Psoas muscle (tissue), 8 donors: ENCODE results near the gene ELF3. TPM values are rescaled to one million over a fixed set of nuclear protein-coding genes. Genes with fewer than 3 reads are reported as not detected.

ENCODE experiments used
- ATAC-seq, 4 donors: fragments of 200-7000 bp; cut with Tn5 transposase; one replicate each; pipeline ENCODE4 v1.9.1; 2020; ENCODE audit warnings: moderate library complexity in 3 of 4, mild to moderate bottlenecking in 2 of 4
- DNase-seq, 2 donors: peaks; one replicate each; pipeline ENCODE4 v3.0.0-alpha.2; 2020
- H3K27ac ChIP-seq: fragments of 200-600 bp; one replicate; pipeline ENCODE4 v1.8.0; 2022
- H3K27me3 ChIP-seq, 3 donors: fragments of 200-600 bp in 1 of 3; one replicate each; pipeline versions ENCODE4 v1.6.1 to v1.8.0; 2013 to 2022; ENCODE audit warnings: low read length in 2 of 3, mild to moderate bottlenecking in 2 of 3, moderate library complexity in 1 of 3; ENCODE audit not compliant: insufficient read depth in 3 of 3
- H3K36me3 ChIP-seq, 2 donors: fragments of 200-600 bp in 1 of 2; one replicate each; pipeline versions ENCODE4 v1.6.1 to v1.8.0; 2013 to 2022; ENCODE audit warnings: low read depth in 1 of 2, mild to moderate bottlenecking in 1 of 2, moderate library complexity in 1 of 2; ENCODE audit not compliant: insufficient read depth in 1 of 2
- H3K4me1 ChIP-seq: fragments of 200-600 bp; one replicate; pipeline ENCODE4 v1.8.0; 2022
- H3K4me3 ChIP-seq: fragments of 200-600 bp; one replicate; pipeline ENCODE4 v1.8.0; 2022; ENCODE audit warnings: mild to moderate bottlenecking
- H3K9me3 ChIP-seq: fragments of 200-600 bp; one replicate; pipeline ENCODE4 v1.8.0; 2022
- WGBS, 3 donors: extraction: QIAGEN DNeasy Blood & Tissue Kit; methylation state at CpG; one replicate each; pipeline versions ENCODE4 v1.1.6 to v1.1.7; 2013; 5-methylcytosine and 5-hydroxymethylcytosine counted together
- intact Hi-C, 2 donors: fragments of 100-400 bp; cut with DNase I; formaldehyde crosslinking; loops; one replicate each; pipeline versions ENCODE4 v1.11.0 to v1.14.2; 2022
- polyA plus RNA-seq, 3 donors: library from polyadenylated mRNA; stranded (reverse); fragments of 200-250 nt; gene quantifications; one replicate each; pipeline ENCODE4 v1.2.3, GENCODE V29; 2013
- total RNA-seq, 4 donors: library from RNA; stranded (reverse); fragmentation: NEBNext Ultra II Directional in 2 of 4; extraction: Animal tissue kit (Norgen Biotek cat#: 25700) in 2 of 4; gene quantifications; one replicate each; pipeline versions ENCODE4 v1.2.1 to v1.2.4, GENCODE V29; 2021 to 2023
- TF ChIP-seq, protein P1 (sequence below): fragments of 200-600 bp; IDR thresholded peaks from one replicate; pipeline ENCODE4 v1.8.0; 2022; ENCODE audit warnings: antibody characterized with exemption
- donor health status: healthy with polysubstance abuse.
- donor health status: DM: no; HTN: no; CAD: no; lungs with moderate emphysema.
- donor health status: Bipolar disorder and iron deficiency.
- donor health status: healthy.
- donor health status: DM: yes; HTN: yes; CAD: no.
- donor health status: DM: no; HTN: no; CAD: no.
- donor health status: DM: no; HTN: no; CAD: no.
- donor health status: DM: yes; HTN: yes; CAD: no.

The ELF3 gene
- total and polyA plus RNA-seq, 7 donors, result 0.21 to 1.4 (median 0.42) TPM

DNA sequence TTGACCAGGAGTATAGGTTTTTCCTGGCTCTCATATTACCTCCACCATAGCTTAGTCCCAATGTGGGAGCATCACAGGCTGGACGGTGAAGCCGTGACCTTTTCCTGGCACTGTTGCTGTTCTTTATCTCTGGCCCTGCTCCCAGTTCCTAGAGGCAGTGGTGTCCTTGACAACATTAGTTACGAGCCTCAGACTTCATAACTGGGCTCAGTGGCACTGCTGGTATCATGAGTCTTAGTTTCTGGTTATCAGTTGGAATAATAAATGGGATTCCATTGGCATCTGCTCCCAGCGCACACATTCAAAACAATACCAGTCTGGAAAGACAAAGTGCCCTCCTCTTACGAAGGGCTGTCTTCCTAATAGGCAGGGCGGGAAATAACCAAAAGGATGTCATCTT is 20.0 kb upstream of the ELF3 start:
- Histone ChIP-seq H3K36me3 (peaks cover 4 to 62% of the 10 kb centered on the region in 2 donors), H3K9me3 (no peaks in the 10 kb centered on the region)

DNA sequence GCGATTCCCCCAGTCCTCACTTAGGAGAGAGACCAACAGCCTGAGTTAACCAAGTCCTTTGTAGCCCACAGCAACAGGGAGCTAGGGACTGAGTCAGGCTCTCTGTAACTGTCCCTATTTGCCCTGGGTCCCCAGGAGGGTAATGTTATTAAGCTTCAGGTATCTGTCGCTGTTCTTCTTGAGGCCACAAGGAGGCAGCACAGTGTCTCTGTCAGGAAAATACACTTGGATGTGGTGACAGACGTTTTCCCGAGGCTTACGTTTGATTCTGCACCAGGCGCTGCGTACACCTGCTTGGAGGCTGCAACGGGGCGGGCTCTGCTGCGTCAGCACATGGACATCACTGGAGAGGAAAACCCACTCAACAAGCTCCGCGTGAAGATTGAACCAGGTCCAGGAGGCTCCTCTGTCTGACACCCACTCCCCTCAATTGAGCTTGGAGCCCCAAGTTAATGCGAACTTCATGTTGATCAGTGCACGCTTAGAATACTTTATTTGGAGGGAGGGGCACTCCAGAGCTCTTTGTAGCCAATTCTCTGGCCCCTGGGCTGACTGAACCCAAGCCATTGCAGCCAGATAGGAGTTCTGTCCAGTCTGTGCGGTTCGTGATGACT is 10.7 kb upstream of the ELF3 start:
- ATAC-seq (peak; percentile 48 to 82 (median 82)), DNase-seq (no peak)
- WGBS, 3 donors, result 65 to 67% (median 66%) methylated on average over 16 of the region's 16 CpGs
- intact Hi-C loops, result no loop called here
- Histone ChIP-seq H3K9me3 (no peaks in the 10 kb centered on the region), H3K4me1 (no peaks in the 10 kb centered on the region), H3K27me3 (no peaks in the 10 kb centered on the region), H3K4me3 (no peak overlapping the region), H3K27ac (no peak overlapping the region), H3K36me3 (peaks cover 21 to 88% of the 10 kb centered on the region in 2 donors)
- TF ChIP-seq, protein P1, sequence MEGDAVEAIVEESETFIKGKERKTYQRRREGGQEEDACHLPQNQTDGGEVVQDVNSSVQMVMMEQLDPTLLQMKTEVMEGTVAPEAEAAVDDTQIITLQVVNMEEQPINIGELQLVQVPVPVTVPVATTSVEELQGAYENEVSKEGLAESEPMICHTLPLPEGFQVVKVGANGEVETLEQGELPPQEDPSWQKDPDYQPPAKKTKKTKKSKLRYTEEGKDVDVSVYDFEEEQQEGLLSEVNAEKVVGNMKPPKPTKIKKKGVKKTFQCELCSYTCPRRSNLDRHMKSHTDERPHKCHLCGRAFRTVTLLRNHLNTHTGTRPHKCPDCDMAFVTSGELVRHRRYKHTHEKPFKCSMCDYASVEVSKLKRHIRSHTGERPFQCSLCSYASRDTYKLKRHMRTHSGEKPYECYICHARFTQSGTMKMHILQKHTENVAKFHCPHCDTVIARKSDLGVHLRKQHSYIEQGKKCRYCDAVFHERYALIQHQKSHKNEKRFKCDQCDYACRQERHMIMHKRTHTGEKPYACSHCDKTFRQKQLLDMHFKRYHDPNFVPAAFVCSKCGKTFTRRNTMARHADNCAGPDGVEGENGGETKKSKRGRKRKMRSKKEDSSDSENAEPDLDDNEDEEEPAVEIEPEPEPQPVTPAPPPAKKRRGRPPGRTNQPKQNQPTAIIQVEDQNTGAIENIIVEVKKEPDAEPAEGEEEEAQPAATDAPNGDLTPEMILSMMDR, result peak; percentile 69

More for the DNA sequence above, 20.0 kb upstream of the ELF3 start:
- WGBS, 3 donors, result 48 to 56% (median 51%) methylated on average over 6 of the region's 6 CpGs
- Histone ChIP-seq H3K27me3 (no peaks in the 10 kb centered on the region), H3K4me3 (no peak overlapping the region), H3K4me1 (peaks cover 16% of the 10 kb centered on the region), H3K27ac (no peak overlapping the region)
- intact Hi-C loops, result no loop called here
- DNase-seq, result no peak
- TF ChIP-seq, protein P1, result no peak
- peak in 1 of 4 donors; percentile 31 for ATAC-seq

DNA sequence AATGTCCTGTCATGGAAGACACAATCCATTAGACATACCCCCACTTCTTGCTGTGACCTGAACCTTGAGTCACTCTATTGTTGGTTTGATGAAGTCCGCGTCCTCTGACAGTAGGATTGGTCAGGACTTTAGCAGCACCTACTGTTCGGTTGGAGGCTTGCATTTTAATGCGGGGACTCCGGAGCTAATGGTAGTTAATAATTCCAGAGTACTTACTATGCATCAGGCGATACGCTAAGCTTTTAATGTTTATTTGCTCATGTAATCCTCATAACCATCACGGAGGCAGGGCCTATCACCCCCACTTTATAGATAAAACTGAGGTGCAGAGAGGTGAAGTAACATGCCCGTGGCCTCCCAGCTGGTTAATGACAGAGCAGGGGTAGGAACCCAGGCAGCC is 7.9 kb upstream of the ELF3 start:
- TF ChIP-seq, protein P1, result no peak
- Histone ChIP-seq H3K4me1 (no peaks in the 10 kb centered on the region), H3K9me3 (no peaks in the 10 kb centered on the region), H3K36me3 (peaks cover 12 to 88% of the 10 kb centered on the region in 2 donors), H3K4me3 (no peak overlapping the region), H3K27me3 (no peaks in the 10 kb centered on the region), H3K27ac (no peak overlapping the region)
- DNase-seq (no peak), ATAC-seq (no peak)
- 78 to 88% (median 87%) methylated on average over 9 of the region's 9 CpGs for WGBS, 3 donors
- intact Hi-C loops, result no loop called here

DNA sequence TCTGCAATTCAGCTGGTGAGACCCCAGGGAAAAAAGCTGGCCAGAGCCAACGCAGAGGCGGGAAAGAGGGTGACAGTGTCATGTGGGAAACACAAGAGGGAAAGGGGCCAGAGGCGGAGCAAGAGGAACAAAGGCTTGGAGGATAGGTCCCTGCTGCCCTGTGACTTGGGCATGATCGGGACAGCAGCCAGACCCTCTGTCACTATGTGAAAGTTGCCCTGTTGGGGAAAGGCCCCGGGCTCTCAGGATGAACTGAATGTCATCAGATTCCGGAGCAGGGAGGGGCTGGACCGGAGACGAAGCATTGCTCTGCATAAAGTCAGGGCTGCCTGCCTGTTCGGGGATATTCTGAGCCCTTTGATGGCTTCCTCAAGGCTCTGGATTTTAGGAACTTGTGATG is 5.7 kb upstream of the ELF3 start:
- ATAC-seq (no peak), DNase-seq (no peak)
- H3K27ac ChIP-seq, result no peak overlapping the region
- WGBS, 3 donors, result 78 to 83% (median 81%) methylated on average over 9 of the region's 9 CpGs
- no peaks in the 10 kb centered on the region for H3K4me1 ChIP-seq
- no peak overlapping the region for H3K4me3 ChIP-seq
- H3K36me3 ChIP-seq, result peaks cover 12 to 74% of the 10 kb centered on the region in 2 donors
- intact Hi-C loops, result loop anchor here in 1 of 2 donors (5.0 kb wide), 1 partner anchor 118 kb away; the partner anchor contains the start of gene GPR37L1
- H3K9me3 ChIP-seq, result no peaks in the 10 kb centered on the region
- TF ChIP-seq, protein P1, result no peak
- H3K27me3 ChIP-seq, result no peaks in the 10 kb centered on the region

DNA sequence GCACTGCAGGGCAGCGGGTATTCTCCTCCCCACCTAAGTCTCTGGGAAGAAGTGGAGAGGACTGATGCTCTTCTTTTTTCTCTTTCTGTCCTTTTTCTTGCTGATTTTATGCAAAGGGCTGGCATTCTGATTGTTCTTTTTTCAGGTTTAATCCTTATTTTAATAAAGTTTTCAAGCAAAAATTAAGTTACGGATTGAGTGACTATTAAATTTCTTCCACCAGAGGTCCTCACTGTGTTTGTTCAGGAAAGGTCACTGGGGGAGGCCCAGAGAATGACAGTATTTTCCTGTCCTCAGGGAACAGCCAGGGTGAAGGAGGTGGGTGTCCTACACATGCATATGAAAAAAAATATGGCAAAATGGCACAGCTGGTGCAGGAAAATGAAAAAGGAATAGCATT is 4.4 kb upstream of the ELF3 start:
- DNase-seq, result no peak
- Histone ChIP-seq H3K4me1 (no peaks in the 10 kb centered on the region), H3K27ac (no peak overlapping the region), H3K9me3 (no peaks in the 10 kb centered on the region), H3K27me3 (no peaks in the 10 kb centered on the region), H3K4me3 (no peak overlapping the region), H3K36me3 (peaks cover 12 to 62% of the 10 kb centered on the region in 2 donors)
- intact Hi-C loops, result loop anchor here in 1 of 2 donors (5.0 kb wide), 1 partner anchor 116 kb away; the partner anchor contains the start of gene GPR37L1
- TF ChIP-seq, protein P1, result peak; percentile 19
- WGBS, 3 donors, result 68 to 80% (median 78%) methylated on average over 2 of the region's 2 CpGs
- ATAC-seq, result no peak
